H1 (cell line): ENCODE results near the gene NBEA. TPM values are rescaled to one million over a fixed set of nuclear protein-coding genes. Genes with fewer than 3 reads are reported as not detected.

ENCODE experiments used
- polyA plus RNA-seq, 7 experiments: library from polyadenylated mRNA; depleted of rRNA in 3 of 7; stranded (reverse) in 5 of 7; unstranded in 2 of 7; fragments of >200 nt in 5 of 7; fragments of 200-250 nt in 2 of 7; gene quantifications; 1 replicate in 5 of 7; 2 replicates in 1 of 7; 4 replicates in 1 of 7; pipeline versions ENCODE4 v1.2.1 to v1.2.3, GENCODE V29; 2011 to 2013; ENCODE audit warnings: missing spikeins in 2 of 7, mixed read lengths in 2 of 7
- total RNA-seq: library from RNA; stranded (reverse); fragmentation: NEBNext Ultra II Directional; extraction: Animal tissue kit (Norgen Biotek cat#: 25700); gene quantifications from 2 replicates; pipeline ENCODE4 v1.2.1, GENCODE V29; 2021
- TF ChIP-seq, protein P1 (sequence below): fragments of 300-600 bp; sonication (generic); IDR thresholded peaks from 2 replicates; pipeline ENCODE4 v1.7.1; 2012; ENCODE audit warnings: low read length, moderate library complexity, mild to moderate bottlenecking, inconsistent platforms; ENCODE audit not compliant: insufficient replicate concordance

Gene NBEA
- total and polyA plus RNA-seq, 2 of the 8 experiments (the other 6 are each of a cell fraction or from before 2014, with no cell fraction given): 14.2 to 21.5 TPM

- TF ChIP-seq, protein P1, sequence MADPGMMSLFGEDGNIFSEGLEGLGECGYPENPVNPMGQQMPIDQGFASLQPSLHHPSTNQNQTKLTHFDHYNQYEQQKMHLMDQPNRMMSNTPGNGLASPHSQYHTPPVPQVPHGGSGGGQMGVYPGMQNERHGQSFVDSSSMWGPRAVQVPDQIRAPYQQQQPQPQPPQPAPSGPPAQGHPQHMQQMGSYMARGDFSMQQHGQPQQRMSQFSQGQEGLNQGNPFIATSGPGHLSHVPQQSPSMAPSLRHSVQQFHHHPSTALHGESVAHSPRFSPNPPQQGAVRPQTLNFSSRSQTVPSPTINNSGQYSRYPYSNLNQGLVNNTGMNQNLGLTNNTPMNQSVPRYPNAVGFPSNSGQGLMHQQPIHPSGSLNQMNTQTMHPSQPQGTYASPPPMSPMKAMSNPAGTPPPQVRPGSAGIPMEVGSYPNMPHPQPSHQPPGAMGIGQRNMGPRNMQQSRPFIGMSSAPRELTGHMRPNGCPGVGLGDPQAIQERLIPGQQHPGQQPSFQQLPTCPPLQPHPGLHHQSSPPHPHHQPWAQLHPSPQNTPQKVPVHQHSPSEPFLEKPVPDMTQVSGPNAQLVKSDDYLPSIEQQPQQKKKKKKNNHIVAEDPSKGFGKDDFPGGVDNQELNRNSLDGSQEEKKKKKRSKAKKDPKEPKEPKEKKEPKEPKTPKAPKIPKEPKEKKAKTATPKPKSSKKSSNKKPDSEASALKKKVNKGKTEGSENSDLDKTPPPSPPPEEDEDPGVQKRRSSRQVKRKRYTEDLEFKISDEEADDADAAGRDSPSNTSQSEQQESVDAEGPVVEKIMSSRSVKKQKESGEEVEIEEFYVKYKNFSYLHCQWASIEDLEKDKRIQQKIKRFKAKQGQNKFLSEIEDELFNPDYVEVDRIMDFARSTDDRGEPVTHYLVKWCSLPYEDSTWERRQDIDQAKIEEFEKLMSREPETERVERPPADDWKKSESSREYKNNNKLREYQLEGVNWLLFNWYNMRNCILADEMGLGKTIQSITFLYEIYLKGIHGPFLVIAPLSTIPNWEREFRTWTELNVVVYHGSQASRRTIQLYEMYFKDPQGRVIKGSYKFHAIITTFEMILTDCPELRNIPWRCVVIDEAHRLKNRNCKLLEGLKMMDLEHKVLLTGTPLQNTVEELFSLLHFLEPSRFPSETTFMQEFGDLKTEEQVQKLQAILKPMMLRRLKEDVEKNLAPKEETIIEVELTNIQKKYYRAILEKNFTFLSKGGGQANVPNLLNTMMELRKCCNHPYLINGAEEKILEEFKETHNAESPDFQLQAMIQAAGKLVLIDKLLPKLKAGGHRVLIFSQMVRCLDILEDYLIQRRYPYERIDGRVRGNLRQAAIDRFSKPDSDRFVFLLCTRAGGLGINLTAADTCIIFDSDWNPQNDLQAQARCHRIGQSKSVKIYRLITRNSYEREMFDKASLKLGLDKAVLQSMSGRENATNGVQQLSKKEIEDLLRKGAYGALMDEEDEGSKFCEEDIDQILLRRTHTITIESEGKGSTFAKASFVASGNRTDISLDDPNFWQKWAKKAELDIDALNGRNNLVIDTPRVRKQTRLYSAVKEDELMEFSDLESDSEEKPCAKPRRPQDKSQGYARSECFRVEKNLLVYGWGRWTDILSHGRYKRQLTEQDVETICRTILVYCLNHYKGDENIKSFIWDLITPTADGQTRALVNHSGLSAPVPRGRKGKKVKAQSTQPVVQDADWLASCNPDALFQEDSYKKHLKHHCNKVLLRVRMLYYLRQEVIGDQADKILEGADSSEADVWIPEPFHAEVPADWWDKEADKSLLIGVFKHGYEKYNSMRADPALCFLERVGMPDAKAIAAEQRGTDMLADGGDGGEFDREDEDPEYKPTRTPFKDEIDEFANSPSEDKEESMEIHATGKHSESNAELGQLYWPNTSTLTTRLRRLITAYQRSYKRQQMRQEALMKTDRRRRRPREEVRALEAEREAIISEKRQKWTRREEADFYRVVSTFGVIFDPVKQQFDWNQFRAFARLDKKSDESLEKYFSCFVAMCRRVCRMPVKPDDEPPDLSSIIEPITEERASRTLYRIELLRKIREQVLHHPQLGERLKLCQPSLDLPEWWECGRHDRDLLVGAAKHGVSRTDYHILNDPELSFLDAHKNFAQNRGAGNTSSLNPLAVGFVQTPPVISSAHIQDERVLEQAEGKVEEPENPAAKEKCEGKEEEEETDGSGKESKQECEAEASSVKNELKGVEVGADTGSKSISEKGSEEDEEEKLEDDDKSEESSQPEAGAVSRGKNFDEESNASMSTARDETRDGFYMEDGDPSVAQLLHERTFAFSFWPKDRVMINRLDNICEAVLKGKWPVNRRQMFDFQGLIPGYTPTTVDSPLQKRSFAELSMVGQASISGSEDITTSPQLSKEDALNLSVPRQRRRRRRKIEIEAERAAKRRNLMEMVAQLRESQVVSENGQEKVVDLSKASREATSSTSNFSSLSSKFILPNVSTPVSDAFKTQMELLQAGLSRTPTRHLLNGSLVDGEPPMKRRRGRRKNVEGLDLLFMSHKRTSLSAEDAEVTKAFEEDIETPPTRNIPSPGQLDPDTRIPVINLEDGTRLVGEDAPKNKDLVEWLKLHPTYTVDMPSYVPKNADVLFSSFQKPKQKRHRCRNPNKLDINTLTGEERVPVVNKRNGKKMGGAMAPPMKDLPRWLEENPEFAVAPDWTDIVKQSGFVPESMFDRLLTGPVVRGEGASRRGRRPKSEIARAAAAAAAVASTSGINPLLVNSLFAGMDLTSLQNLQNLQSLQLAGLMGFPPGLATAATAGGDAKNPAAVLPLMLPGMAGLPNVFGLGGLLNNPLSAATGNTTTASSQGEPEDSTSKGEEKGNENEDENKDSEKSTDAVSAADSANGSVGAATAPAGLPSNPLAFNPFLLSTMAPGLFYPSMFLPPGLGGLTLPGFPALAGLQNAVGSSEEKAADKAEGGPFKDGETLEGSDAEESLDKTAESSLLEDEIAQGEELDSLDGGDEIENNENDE: no peak
These were observed 223.1 kb downstream of the NBEA start (continued) for GRCh38 chr13:35165205-35165604.
